ENCODE measurements around the gene SLC6A20.

Gene SLC6A20

GRCh38 chr3:45800611-45801010 is 4.3 kb upstream of the SLC6A20 start:
- no peak overlapping the region for H3K4me3 ChIP-seq
- H3K27me3 ChIP-seq: peaks cover 0 to 39% of the 10 kb centered on the region in 2 donors
- intact Hi-C loops (cut with DNase I; ENCODE audit: low total_unique reads): no loop called here
- no peak for DNase-seq
- no peak overlapping the region for H3K27ac ChIP-seq
- H3K4me1 ChIP-seq: peaks cover 0 to 12% (median 11%) of the 10 kb centered on the region in 4 donors
- H3K9me3 ChIP-seq: no peaks in the 10 kb centered on the region
- peaks cover 0 to 5% (median 0%) of the 10 kb centered on the region in 3 donors for H3K36me3 ChIP-seq
- no peak for TF ChIP-seq CTCF (IDR thresholded peaks at IDR 0.05)

GRCh38 chr3:45799586-45799985 is 3.2 kb upstream of the SLC6A20 start:
- intact Hi-C loops (cut with DNase I; ENCODE audit: low total_unique reads): no loop called here
- no peak overlapping the region for H3K4me3 ChIP-seq
- no peak for DNase-seq
- H3K9me3 ChIP-seq: no peaks in the 10 kb centered on the region
- H3K27me3 ChIP-seq: peaks cover 0 to 47% of the 10 kb centered on the region in 2 donors
- no peak overlapping the region for H3K27ac ChIP-seq
- no peak for TF ChIP-seq CTCF (IDR thresholded peaks at IDR 0.05)
- peaks cover 0 to 12% (median 11%) of the 10 kb centered on the region in 4 donors for H3K4me1 ChIP-seq
- H3K36me3 ChIP-seq: no peaks in the 10 kb centered on the region

- Histone ChIP-seq H3K27ac (no peak overlapping the region), H3K4me3 (no peak overlapping the region), H3K9me3 (no peaks in the 10 kb centered on the region), H3K36me3 (no peaks in the 10 kb centered on the region), H3K27me3 (peaks cover 0 to 60% of the 10 kb centered on the region in 2 donors), H3K4me1 (peaks cover 0 to 12% (median 11%) of the 10 kb centered on the region in 4 donors)
- intact Hi-C loops (cut with DNase I; ENCODE audit: low total_unique reads): no loop called here
- no peak for DNase-seq
- no peak for TF ChIP-seq CTCF (IDR thresholded peaks at IDR 0.05)
Observed at GRCh38 chr3:45798034-45798433, 1.7 kb upstream of the SLC6A20 start.

- Histone ChIP-seq H3K9me3 (no peaks in the 10 kb centered on the region), H3K27ac (no peak overlapping the region), H3K4me1 (peaks cover 0 to 12% (median 11%) of the 10 kb centered on the region in 4 donors), H3K27me3 (peaks cover 0 to 64% of the 10 kb centered on the region in 2 donors), H3K36me3 (no peaks in the 10 kb centered on the region), H3K4me3 (no peak overlapping the region)
- no peak for TF ChIP-seq CTCF (IDR thresholded peaks at IDR 0.05)
- intact Hi-C loops (cut with DNase I; ENCODE audit: low total_unique reads): no loop called here
- DNase-seq: no peak
Observed at GRCh38 chr3:45796902-45797637, 734 bp upstream of the SLC6A20 start.

- Histone ChIP-seq H3K4me1 (peaks cover 0 to 12% (median 11%) of the 10 kb centered on the region in 4 donors), H3K27me3 (peaks cover 0 to 64% of the 10 kb centered on the region in 2 donors), H3K27ac (no peak overlapping the region), H3K4me3 (no peak overlapping the region), H3K9me3 (no peaks in the 10 kb centered on the region), H3K36me3 (no peaks in the 10 kb centered on the region)
- intact Hi-C loops (cut with DNase I; ENCODE audit: low total_unique reads): no loop called here
- no peak for TF ChIP-seq CTCF (IDR thresholded peaks at IDR 0.05)
- no peak for DNase-seq
Observed at GRCh38 chr3:45795509-45795881, 841 bp downstream of the SLC6A20 start.
